Spleen (tissue), 11 donors: ENCODE results near the gene VPS35. TPM values are rescaled to one million over a fixed set of nuclear protein-coding genes. Genes with fewer than 3 reads are reported as not detected.

Source experiments
- DNase-seq: peaks from one replicate; pipeline ENCODE4 v3.0.0-alpha.2; 2020
- H3K27ac ChIP-seq, 8 donors: fragments of 200-600 bp; sonication (generic) in 7 of 8; 1 replicate in 4 of 8; 2 replicates in 4 of 8; pipeline versions ENCODE4 v1.5.0 to v1.8.0; 2016 to 2021; ENCODE audit warnings: inconsistent platforms in 4 of 8, mild to moderate bottlenecking in 4 of 8, moderate library complexity in 1 of 8
- H3K27me3 ChIP-seq, 7 donors: fragments of 200-600 bp; sonication (generic) in 6 of 7; replicated peaks in 1 of 7; 1 replicate in 4 of 7; 2 replicates in 3 of 7; pipeline versions ENCODE4 v1.5.0 to v1.8.0; 2016 to 2021; ENCODE audit warnings: inconsistent platforms in 3 of 7, mild to moderate bottlenecking in 1 of 7
- H3K36me3 ChIP-seq, 6 donors: fragments of 200-600 bp; sonication (generic) in 5 of 6; 1 replicate in 4 of 6; 2 replicates in 2 of 6; pipeline versions ENCODE4 v1.5.0 to v1.8.0; 2016 to 2021; ENCODE audit warnings: inconsistent platforms in 2 of 6
- H3K4me1 ChIP-seq, 6 donors: fragments of 200-600 bp; sonication (generic) in 5 of 6; 1 replicate in 3 of 6; 2 replicates in 3 of 6; pipeline versions ENCODE4 v1.5.0 to v1.8.0; 2016 to 2021; ENCODE audit warnings: inconsistent platforms in 3 of 6
- H3K4me3 ChIP-seq, 8 donors: fragments of 200-600 bp; sonication (generic) in 7 of 8; 1 replicate in 4 of 8; 2 replicates in 4 of 8; pipeline versions ENCODE4 v1.5.0 to v1.8.0; 2016 to 2021; ENCODE audit warnings: inconsistent platforms in 4 of 8, mild to moderate bottlenecking in 4 of 8, moderate library complexity in 2 of 8
- H3K9me3 ChIP-seq, 8 donors: fragments of 200-600 bp; sonication (generic) in 7 of 8; 1 replicate in 4 of 8; 2 replicates in 4 of 8; pipeline versions ENCODE4 v1.5.0 to v1.8.0; 2016 to 2021; ENCODE audit warnings: inconsistent platforms in 4 of 8
- POLR2A ChIP-seq, 3 donors: fragments of 450-650 bp; IDR thresholded peaks; one replicate each; pipeline ENCODE4 v1.5.1; 2017; ENCODE audit warnings: antibody characterized with exemption in 3 of 3, mild to moderate bottlenecking in 1 of 3
- POLR2AphosphoS5 ChIP-seq, 3 donors: sonication (generic); formaldehyde crosslinking; IDR thresholded peaks; one replicate each; pipeline ENCODE4 v1.5.1; 2017; ENCODE audit warnings: antibody characterized with exemption in 3 of 3
- WGBS, 5 donors: extraction: QIAGEN DNeasy Blood & Tissue Kit in 3 of 5; methylation state at CpG; one replicate each; pipeline versions ENCODE4 v1.1.5 to v1.1.7; 2013 to 2018; 5-methylcytosine and 5-hydroxymethylcytosine counted together
- intact Hi-C: fragments of 100-400 bp; cut with DNase I; formaldehyde crosslinking; loops from one replicate; pipeline ENCODE4 v1.15.0; 2023; ENCODE audit warnings: low total_unique reads
- polyA plus RNA-seq, 3 donors: library from polyadenylated mRNA; stranded (reverse); fragments of 200-250 nt; gene quantifications; one replicate each; pipeline ENCODE4 v1.2.1, GENCODE V29; 2013
- total RNA-seq, 7 donors: library from RNA; depleted of rRNA in 3 of 7; stranded (reverse); fragments of >200 nt in 3 of 7; fragmentation: NEBNext Ultra II Directional in 4 of 7; extraction: Animal tissue kit (Norgen Biotek cat#: 25700) in 4 of 7; gene quantifications; one replicate each; pipeline versions ENCODE4 v1.1.0 to v1.2.1, GENCODE V29; 2016 to 2021
- TF ChIP-seq, protein P1 (sequence below), 11 experiments: fragments of 200-600 bp in 7 of 11; fragments of 450-650 bp in 4 of 11; sonication (generic) in 4 of 11; IDR thresholded peaks in 8 of 11; conservative IDR thresholded peaks in 3 of 11; 1 replicate in 7 of 11; 2 replicates in 4 of 11; pipeline versions ENCODE4 v1.4.0 to v1.8.0; 2016 to 2021; ENCODE audit warnings: antibody characterized with exemption in 11 of 11, inconsistent platforms in 4 of 11, mild to moderate bottlenecking in 1 of 11
- donor health status: healthy with polysubstance abuse.
- donor health status: DM: no; HTN: no; CAD: no; lungs with moderate emphysema.
- donor health status: DM: no; HTN: no; CAD: no.
- donor health status: Bipolar disorder and iron deficiency.
- donor health status: healthy.
- donor health status: DM: no; HTN: no; CAD: no.
- donor health status: DM: yes; HTN: yes; CAD: no.

Gene VPS35
- total and polyA plus RNA-seq, 10 donors: 18.1 to 111 (median 82.6) TPM

DNA sequence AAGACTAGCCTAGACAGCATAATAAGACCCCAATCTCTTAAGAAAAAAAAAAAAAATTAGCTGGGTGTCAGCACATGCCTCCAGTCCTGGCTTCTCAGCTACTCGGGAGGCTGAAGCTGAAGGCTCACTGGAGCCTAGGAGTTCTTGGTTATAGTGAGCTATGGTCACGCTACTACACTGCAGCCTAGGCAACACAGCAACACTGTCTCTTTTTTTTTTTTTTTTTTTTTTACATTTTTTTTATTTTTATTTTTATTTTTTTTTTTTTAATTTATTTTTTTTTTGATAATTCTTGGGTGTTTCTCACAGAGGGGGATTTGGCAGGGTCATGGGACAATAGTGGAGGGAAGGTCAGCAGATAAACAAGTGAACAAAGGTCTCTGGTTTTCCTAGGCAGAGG lies 4.6 kb upstream of the VPS35 start:
- WGBS, 5 donors: 93 to 100% (median 97%) methylated on average over 2 of the region's 2 CpGs
- no peaks in the 10 kb centered on the region for H3K9me3 ChIP-seq
- H3K27ac ChIP-seq: no peak overlapping the region
- no peaks in the 10 kb centered on the region for H3K27me3 ChIP-seq
- no peak for DNase-seq
- peaks cover 0 to 43% (median 0%) of the 10 kb centered on the region in 6 donors for H3K36me3 ChIP-seq
- TF ChIP-seq POLR2AphosphoS5 (IDR thresholded peaks at IDR 0.05): no peak
- TF ChIP-seq POLR2A (IDR thresholded peaks at IDR 0.05): no peak
- TF ChIP-seq, protein P1, sequence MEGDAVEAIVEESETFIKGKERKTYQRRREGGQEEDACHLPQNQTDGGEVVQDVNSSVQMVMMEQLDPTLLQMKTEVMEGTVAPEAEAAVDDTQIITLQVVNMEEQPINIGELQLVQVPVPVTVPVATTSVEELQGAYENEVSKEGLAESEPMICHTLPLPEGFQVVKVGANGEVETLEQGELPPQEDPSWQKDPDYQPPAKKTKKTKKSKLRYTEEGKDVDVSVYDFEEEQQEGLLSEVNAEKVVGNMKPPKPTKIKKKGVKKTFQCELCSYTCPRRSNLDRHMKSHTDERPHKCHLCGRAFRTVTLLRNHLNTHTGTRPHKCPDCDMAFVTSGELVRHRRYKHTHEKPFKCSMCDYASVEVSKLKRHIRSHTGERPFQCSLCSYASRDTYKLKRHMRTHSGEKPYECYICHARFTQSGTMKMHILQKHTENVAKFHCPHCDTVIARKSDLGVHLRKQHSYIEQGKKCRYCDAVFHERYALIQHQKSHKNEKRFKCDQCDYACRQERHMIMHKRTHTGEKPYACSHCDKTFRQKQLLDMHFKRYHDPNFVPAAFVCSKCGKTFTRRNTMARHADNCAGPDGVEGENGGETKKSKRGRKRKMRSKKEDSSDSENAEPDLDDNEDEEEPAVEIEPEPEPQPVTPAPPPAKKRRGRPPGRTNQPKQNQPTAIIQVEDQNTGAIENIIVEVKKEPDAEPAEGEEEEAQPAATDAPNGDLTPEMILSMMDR (IDR thresholded peaks at IDR 0.05 in 8 of 11, conservative IDR thresholded peaks at IDR 0.05 in 3 of 11): no peak
- peaks cover 7 to 37% (median 25%) of the 10 kb centered on the region in 6 donors for H3K4me1 ChIP-seq
- intact Hi-C loops: loop anchor here (10.0 kb wide), 1 partner anchor 111 kb away; no protein-coding TSS in a partner anchor
- H3K4me3 ChIP-seq: no peak overlapping the region

DNA sequence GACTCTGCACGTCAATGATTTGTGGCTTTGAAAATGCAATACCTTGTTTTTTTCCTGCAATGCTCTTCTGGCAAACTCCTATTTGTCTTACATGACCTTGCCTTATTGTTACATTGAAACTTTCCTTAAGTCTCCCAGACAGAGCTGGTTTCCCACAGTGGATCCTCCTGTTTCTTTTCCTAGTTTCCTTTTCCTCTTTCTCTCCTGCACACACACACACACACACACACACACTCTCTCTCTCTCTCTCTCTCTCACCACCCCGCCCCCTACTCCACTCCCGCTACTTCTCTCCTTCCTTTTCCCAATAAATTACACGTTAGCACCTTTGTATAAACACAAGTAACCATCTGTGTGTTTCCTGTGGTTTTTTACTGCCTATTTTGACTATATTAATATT lies 2.7 kb upstream of the VPS35 start:
- WGBS, 5 donors: 40 to 52% (median 47%) methylated on average over 4 of the region's 4 CpGs
- H3K4me3 ChIP-seq: no peak overlapping the region

DNA sequence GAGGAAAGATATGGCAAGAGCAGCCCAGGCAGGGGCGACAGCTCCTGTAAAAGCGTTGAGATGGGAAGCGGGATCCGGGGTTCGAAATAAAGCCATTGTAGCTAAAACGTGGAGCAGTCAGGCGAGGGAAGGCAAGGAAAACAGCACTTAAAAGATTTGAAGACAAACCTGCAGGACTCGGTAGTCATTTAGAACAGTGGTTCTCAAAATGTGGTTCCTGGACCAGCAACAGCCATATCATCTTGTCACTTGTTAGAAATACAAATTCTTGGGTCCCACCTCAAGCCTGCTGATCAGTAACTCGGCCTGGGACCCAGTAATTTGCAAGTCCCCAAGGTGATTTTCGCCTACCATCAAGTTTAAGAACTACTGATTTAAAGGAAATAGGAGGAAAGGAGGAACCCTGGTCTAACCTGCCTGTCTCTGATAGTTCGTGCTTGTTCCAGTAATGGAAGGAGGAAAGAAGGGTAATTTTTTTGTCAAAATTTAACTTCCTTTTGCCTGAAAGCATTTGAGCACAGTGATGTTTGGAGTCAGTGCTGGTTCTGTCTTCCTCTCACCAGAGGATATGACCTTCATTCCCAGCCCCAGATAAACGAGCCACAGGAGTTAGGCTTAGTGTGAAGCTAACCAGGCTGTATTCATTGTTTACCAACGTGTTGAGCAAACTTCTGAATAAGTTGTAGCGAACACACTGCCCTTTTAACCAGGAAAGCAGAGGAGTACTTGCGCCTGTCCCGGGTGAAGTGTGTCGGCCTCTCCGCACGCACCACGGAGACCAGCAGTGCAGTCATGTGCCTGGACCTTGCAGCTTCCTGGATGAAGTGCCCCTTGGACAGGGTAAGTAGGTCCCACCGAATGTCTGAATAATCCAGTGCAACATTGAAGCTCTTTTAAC lies 1.6 kb upstream of the VPS35 start:
- peak overlapping the region in 7 of 8 donors; percentile 89 to 97 (median 95) for H3K27ac ChIP-seq
- 16 to 25% (median 18%) methylated on average over 19 to 21 of the region's 21 CpGs for WGBS, 5 donors

More for the DNA sequence above, 2.7 kb upstream of the VPS35 start:
- Histone ChIP-seq H3K4me1 (peaks cover 16 to 55% (median 42%) of the 10 kb centered on the region in 6 donors), H3K27ac (no peak overlapping the region), H3K36me3 (peaks cover 0 to 25% (median 0%) of the 10 kb centered on the region in 6 donors), H3K27me3 (no peaks in the 10 kb centered on the region), H3K9me3 (no peaks in the 10 kb centered on the region)
- DNase-seq: no peak
- intact Hi-C loops: loop anchor here (10.0 kb wide), 1 partner anchor 113 kb away; no protein-coding TSS in a partner anchor
- TF ChIP-seq POLR2A (IDR thresholded peaks at IDR 0.05) (no peak), POLR2AphosphoS5 (IDR thresholded peaks at IDR 0.05) (no peak)
- TF ChIP-seq, protein P1 (IDR thresholded peaks at IDR 0.05 in 8 of 11, conservative IDR thresholded peaks at IDR 0.05 in 3 of 11): no peak

More for the DNA sequence above, 1.6 kb upstream of the VPS35 start:
- H3K4me3 ChIP-seq: peak overlapping the region; percentile 74 to 99 (median 94)
- peaks cover 22 to 67% (median 51%) of the 10 kb centered on the region in 6 donors for H3K4me1 ChIP-seq
- intact Hi-C loops: loop anchor here (10.0 kb wide), 1 partner anchor 114 kb away; no protein-coding TSS in a partner anchor
- TF ChIP-seq POLR2A (IDR thresholded peaks at IDR 0.05) (no peak), POLR2AphosphoS5 (IDR thresholded peaks at IDR 0.05) (no peak)
- TF ChIP-seq, protein P1 (IDR thresholded peaks at IDR 0.05 in 8 of 11, conservative IDR thresholded peaks at IDR 0.05 in 3 of 11): no peak
- H3K36me3 ChIP-seq: peaks cover 0 to 13% (median 0%) of the 10 kb centered on the region in 6 donors
- peak; percentile 79 for DNase-seq
- no peaks in the 10 kb centered on the region for H3K27me3 ChIP-seq
- H3K9me3 ChIP-seq: no peaks in the 10 kb centered on the region
